ENCODE results near the gene BCL7A. TPM values are rescaled to one million over a fixed set of nuclear protein-coding genes. Genes with fewer than 3 reads are reported as not detected.

BCL7A gene
- total and polyA plus RNA-seq, 2 of the 8 experiments (the other 6 are each of a cell fraction or from before 2014, with no cell fraction given) = 11.9 to 12.7 TPM

DNA sequence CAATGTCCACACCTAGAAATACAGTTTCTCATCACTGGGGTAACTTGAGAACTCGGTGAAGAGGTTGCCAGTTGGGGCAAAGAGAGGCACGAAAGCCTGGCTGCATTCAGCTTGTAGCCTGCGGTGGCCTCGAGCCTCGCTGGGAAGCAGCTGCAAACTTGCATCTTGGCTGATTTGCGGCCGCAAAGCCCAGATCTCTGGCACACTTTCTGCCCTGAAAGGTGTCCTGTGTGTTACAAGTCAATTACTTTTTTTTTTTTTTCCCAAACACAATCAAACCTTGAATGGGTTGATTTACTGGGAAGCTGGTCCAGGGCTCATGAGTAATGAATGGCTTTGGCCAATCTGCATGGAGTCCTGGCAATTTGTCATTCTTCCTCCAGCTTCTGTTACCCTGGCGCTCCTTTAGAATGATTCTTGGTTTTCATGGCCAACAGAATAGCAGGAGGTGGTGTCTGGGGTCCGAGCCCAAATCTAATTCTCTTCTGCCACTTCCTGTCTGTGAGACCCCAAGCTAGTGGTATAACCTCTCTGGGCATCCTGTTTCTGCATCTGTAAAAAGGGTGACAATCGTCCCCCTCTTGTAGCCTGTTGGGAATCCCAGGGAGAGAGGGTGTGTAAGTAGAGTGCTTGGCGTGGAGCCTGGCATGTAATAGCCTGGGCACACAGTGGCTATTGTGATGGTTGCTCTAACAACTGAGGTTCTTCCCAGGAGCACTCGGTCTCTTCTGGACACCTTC, 6.7 kb downstream of the BCL7A start:
- peaks cover 15 to 28% of the 10 kb centered on the region in 2 experiments for H4K20me1 ChIP-seq (replicated peaks in 1 of 2; ENCODE audit: control insufficient read depth in 1 of 2, insufficient read depth in 2 of 2, low read length in 2 of 2)
- ChIA-PET CTCF (ENCODE audit: partially characterized antibody) (interaction anchor here (0.6 to 1.8 kb wide), 9 partner anchors 10 to 318 kb away, joined by 3 to 9 read pairs (median 3); partner anchors contain the start of gene CFAP251), POLR2A (ENCODE audit: partially characterized antibody) (interaction anchor here (0.6 kb wide), 1 partner anchor 222 kb away, joined by 5 read pairs; no protein-coding TSS in a partner anchor)
- WGBS, 2 experiments (ENCODE audit: extremely low coverage in 1 of 2, insufficient coverage in 1 of 2, insufficient read length in 1 of 2, insufficient replicate concordance in 2 of 2, low coverage in 1 of 2, low lambda C conversion rate in 2 of 2, missing lambda C conversion rate in 1 of 2) = 83% methylated on average over 12 of the region's 12 CpGs; no CpG with 5 or more reads in 1 of the 2 experiments
- H3K9me3 ChIP-seq (ENCODE audit: insufficient read depth in 2 of 2, low read depth in 1 of 2, low read length in 1 of 2) = no peaks in the 10 kb centered on the region
- no peak overlapping the region for H2AK5ac ChIP-seq (ENCODE audit: low read depth, low read length)
- H3K4me1 ChIP-seq (replicated peaks in 1 of 4; ENCODE audit: control insufficient read depth in 3 of 4, insufficient read depth in 4 of 4, low read length in 3 of 4) = peaks cover 0 to 12% (median 6%) of the 10 kb centered on the region in 4 experiments; a peak in 6 of 7 replicates
- H2BK20ac ChIP-seq (ENCODE audit: low read length) = no peak overlapping the region
- no peak overlapping the region for H4K5ac ChIP-seq (ENCODE audit: insufficient read length, low read depth, low read length)
- H3K36me3 ChIP-seq (ENCODE audit: control insufficient read depth in 2 of 4, insufficient read depth in 4 of 4, low read length in 3 of 4) = no peaks in the 10 kb centered on the region
- TF ChIP-seq, protein P1, sequence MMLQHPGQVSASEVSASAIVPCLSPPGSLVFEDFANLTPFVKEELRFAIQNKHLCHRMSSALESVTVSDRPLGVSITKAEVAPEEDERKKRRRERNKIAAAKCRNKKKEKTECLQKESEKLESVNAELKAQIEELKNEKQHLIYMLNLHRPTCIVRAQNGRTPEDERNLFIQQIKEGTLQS (IDR thresholded peaks at IDR 0.05; ENCODE audit: insufficient read depth, low read depth, low read length) = no peak
- TF ChIP-seq TEAD4 (IDR thresholded peaks at IDR 0.05; ENCODE audit: low read depth, low read length) (no peak), JUN (IDR thresholded peaks at IDR 0.05; ENCODE audit: low read depth, low read length) (no peak), JUND (IDR thresholded peaks at IDR 0.05; ENCODE audit: low read length) (no peak), CHD1 (IDR thresholded peaks at IDR 0.05; ENCODE audit: low read depth, low read length) (no peak)
- no peak for FAIRE-seq
- no peak overlapping the region for H3K23ac ChIP-seq (ENCODE audit: insufficient read length)
- no peak overlapping the region for H3K56ac ChIP-seq (replicated peaks; ENCODE audit: insufficient read length, low read depth, low read length)
- H3K23me2 ChIP-seq (ENCODE audit: low read depth, low read length) = peaks cover 1% of the 10 kb centered on the region; the same call in 1 of the 2 replicates
- no peak overlapping the region for H2BK12ac ChIP-seq (ENCODE audit: low read depth, low read length)
- H3K4ac ChIP-seq (replicated peaks; ENCODE audit: insufficient read length, low read depth, low read length) = no peak overlapping the region
- H3K27ac ChIP-seq (ENCODE audit: low read depth, low read length) = no peak overlapping the region
- H2BK120ac ChIP-seq (replicated peaks; ENCODE audit: low read depth, low read length) = no peak overlapping the region
- H2BK5ac ChIP-seq (ENCODE audit: low read depth, low read length) = no peak overlapping the region
- peaks cover 0 to 1% (median 0%) of the 10 kb centered on the region in 4 experiments; a peak in 3 of 7 replicates for H3K27me3 ChIP-seq (replicated peaks in 1 of 4; ENCODE audit: control insufficient read depth in 3 of 4, extremely low read depth in 1 of 4, insufficient read depth in 3 of 4, low read length in 3 of 4)
- H3K4me2 ChIP-seq (ENCODE audit: insufficient read depth in 1 of 2, low read depth in 2 of 2, low read length in 2 of 2) = no peak overlapping the region
- no peak overlapping the region for H3K18ac ChIP-seq (ENCODE audit: extremely low read depth, low read length)
- no peak overlapping the region for H4K8ac ChIP-seq (ENCODE audit: extremely low read depth, insufficient read depth, low read length)
- H2BK15ac ChIP-seq (ENCODE audit: low read length) = no peak overlapping the region; the same call in 1 of the 2 replicates
- H3K9ac ChIP-seq (replicated peaks in 1 of 4; ENCODE audit: extremely low read depth in 1 of 4, low read depth in 3 of 4, low read length in 3 of 4) = no peak overlapping the region
- DNase-seq (ENCODE audit: low read depth in 1 of 2, low spot score in 2 of 2) = no peak
- no peak overlapping the region for H4K91ac ChIP-seq (replicated peaks; ENCODE audit: insufficient read length, low read length)
- no peak overlapping the region for H3K4me3 ChIP-seq (ENCODE audit: extremely low read depth in 1 of 4, insufficient read depth in 2 of 4, low read depth in 3 of 4, low read length in 4 of 4)
- peaks cover 14% of the 10 kb centered on the region for H3K79me1 ChIP-seq (ENCODE audit: low read depth, low read length)
- peaks cover 4 to 54% of the 10 kb centered on the region in 2 experiments for H3K79me2 ChIP-seq (ENCODE audit: control insufficient read depth in 1 of 2, insufficient read depth in 2 of 2, low read length in 2 of 2)
- no peak overlapping the region for H3K14ac ChIP-seq (ENCODE audit: insufficient read length)
- H2AFZ ChIP-seq (ENCODE audit: low read length) = no peak overlapping the region
